Activated CD4-positive, alpha-beta T cell treated with anti-CD3 and anti-CD28 coated beads for 4 hours (primary cell): ENCODE data around the gene MYRF.

ENCODE experiments used
- DNase-seq, 2 donors: peaks; one replicate each; pipeline ENCODE4 v3.0.0-alpha.2; 2020

Gene MYRF

GRCh38 chr11:61719978-61720377 lies 32.5 kb upstream of the MYRF start:
- no peak for DNase-seq

- DNase-seq = no peak
Measured at GRCh38 chr11:61720597-61720996, 31.8 kb upstream of the MYRF start.

GRCh38 chr11:61724437-61724836 lies 28.0 kb upstream of the MYRF start:
- DNase-seq = no peak

DNA sequence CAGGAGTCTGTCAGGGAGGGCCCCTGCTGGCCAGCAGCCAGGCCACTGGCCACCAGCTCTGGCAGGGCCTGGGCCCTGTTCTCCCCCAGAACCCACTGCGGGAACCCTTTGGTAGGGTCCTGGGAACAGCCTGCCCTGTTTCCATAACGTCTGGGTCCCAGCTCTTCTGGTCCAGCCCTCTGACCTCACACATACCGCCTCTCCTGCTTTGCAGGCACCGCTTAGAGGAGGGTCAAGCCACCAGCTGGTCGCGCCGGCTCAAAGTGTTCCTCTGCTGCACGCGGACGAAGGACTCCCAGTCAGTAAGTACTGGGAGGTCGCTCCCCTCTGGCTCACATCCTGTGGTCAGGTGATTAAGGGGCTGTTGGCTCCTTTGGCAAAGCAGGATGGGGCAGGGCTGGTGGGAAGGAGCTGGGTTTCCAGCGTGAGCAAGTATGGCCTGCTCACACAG lies 26.6 kb upstream of the MYRF start:
- no peak for DNase-seq

DNA sequence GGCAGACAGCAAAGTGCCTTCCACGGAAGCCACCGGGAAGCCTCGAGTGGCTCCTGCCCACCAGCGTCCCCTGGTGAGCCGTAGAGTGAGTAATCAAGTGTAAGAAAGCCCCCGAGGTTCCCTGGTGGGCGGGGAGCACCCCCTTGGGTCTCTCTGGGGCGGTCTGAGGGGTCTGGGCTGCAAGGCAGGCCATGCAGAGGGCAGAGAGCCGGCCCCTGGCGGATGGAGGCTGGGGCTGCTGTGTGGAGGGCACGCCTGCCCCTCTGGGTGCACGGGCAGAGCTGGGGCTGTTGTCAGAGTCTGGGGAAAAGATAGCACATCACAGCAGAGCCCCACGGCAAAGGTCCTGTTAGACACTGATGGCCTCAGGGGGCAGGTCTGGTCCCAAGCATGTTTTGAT lies 25.7 kb upstream of the MYRF start:
- no peak for DNase-seq

DNA sequence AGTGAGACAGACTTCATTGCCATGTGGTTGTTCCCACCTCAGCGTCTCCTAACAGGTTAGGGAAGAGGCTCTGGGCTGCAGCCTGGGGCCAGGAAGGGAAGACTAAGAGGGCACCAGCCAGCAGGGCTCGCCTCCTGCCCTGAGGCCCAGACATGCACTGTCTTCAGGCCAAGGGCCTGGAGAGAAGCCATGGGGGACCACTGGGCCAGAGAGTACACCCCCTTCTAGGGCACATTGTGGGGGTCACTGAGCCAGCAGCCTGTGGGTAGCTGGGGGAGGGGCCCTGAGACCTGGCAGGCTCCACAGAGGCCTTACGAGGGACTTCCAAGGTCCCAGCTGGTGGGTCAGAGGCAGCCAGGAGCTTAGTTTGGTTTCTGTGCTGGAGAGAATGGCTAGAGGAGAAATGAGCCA lies 25.0 kb upstream of the MYRF start:
- no peak for DNase-seq

- no peak for DNase-seq
Measured at GRCh38 chr11:61728066-61728939, 24.1 kb upstream of the MYRF start.

- no peak for DNase-seq
Measured at GRCh38 chr11:61728940-61729219, 23.6 kb upstream of the MYRF start.

DNA sequence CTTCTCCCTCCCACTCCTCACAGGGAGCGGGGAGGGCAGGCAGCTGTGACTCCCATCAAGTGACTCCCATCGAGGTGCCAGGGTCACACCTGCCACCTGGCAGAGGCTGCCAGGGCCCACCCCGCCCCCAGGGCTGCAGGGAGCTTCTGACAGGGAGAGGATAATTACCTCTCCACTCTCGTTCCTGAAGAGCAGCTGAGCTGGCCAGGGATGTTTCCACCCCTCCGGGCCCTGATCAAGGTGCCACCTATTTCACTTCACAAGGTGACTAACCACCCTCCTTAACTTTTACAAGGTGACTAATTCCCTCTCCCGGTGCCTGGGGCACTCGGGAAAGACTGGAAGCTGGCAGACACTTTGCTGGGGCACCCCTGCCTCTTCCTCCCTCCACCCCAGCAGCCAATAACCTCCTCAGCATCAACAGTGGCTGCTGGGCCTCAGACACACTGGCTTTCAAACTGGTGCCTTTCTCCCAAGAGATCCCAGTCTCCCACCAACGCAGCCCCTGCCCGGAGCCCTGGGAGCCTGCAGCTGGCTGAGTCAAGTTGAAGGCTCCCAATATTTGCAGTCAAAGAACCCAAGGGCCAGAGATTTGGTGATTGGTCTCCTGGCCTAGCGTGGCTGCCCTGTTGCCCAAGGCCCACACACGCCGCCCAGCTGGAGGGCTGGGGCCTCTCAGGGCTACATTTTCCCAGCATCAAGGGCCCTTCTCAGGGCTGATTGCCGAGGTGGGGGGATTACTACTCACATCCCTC lies 22.0 kb upstream of the MYRF start:
- DNase-seq = no peak

DNA sequence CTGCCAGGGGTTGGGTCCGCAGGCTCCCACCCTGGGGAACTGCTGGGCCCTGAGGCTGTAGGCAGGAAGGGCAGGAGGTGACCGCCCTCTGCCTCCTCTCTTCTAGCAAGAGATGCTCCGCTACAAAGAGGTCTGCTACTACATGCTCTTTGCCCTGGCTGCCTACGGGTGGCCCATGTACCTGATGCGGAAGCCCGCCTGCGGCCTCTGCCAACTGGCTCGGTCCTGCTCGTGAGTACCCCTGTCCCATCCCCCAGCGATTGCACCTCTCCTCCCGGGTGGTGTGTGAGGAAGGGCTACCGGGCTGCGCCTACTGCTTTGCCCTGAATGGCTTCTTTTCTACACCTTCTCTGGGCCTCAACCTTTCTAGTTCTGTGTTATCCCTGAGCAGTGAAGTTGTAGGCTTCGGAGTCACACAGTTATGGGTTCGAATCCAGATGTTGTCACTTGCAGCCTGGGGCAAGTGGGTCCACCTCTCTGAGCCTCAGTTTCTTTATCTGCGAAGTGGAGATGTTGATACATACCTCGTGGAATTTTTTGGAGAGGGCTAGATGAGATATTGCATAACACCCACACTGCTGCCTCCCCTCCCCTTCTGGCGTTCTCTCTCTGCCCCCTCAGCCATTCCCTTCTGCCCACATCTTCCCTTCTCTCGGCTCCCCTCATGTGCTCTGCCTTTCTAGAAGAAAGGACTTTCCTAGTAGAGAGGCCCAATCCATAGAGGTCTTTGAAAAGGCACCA lies 21.1 kb upstream of the MYRF start:
- no peak for DNase-seq

DNA sequence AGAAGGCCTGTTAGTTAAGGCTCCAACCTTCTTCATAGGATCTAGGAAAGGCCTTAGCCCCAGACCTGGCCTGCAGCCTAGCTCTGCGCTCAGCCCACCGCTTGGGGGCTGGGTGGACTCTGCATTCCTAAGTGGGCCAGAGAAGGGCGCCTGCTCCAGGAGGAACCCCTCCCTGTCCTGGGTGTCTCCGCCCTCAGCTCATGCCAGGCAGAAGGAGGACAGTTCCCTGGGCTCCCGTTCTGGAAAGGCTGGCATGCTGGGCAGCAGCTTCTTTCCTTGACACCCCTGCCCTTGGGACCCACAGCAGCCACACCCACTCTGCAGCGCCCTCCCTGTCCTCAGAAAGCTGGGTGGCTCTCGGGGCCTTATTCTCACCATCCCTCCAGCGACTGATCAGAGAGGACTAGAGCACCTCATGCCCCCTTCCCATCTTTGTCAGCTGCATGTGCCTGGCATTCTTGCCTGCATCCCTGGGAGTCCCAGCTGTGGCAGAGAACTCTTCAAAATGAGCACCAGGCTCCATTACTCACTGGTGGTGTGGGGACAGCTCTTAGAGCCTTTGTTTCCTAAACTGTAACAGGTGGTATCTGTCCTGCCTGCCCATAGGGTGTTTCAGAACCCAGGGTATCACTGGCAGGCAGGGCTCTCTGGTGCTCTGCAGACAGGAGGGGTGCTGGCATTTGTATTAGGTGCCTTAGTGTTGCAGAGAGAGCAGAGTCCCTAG lies 20.3 kb upstream of the MYRF start:
- no peak for DNase-seq

DNA sequence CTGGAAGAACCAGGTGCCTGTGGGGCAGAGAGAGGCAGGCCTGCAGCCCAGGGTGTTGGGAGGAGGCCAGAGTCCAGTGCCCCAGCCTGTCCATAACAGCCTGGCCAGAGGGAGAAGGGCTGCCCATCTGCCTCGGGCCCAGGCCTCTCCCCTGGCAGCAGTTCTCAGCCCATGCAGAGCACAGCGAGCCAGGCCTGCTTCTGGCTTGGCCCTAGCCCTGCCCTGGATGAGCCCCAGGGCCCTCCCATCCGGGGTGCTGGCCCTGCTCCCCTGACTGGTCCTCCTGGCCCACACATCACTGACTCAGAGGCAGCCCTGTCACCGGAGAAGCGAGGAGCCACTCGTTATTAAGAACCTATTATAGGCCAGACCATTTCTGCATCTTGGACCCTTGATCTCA lies 19.7 kb upstream of the MYRF start:
- no peak for DNase-seq

- DNase-seq = peak; percentile 81 to 82
Measured at GRCh38 chr11:61733120-61733978, 19.1 kb upstream of the MYRF start.

- no peak for DNase-seq
Measured at GRCh38 chr11:61734767-61735166, 17.7 kb upstream of the MYRF start.

DNA sequence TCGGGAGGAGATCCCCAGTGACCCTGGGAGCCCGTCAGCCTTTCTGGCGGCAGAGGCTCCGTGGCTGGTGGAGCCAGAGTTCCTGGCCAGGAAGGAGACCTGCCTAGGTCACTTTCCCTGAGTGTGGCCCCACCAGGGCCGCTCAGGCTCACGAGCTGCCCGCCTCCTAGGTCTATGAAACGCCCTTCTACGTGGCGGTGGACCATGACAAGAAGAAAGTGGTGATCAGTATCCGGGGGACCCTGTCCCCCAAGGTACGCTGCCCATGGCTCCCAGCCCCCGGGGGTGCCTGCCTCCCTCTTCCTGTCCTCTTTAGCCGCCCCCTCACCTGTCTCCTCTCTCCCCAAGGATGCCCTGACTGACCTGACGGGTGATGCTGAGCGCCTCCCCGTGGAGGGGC lies 17.0 kb upstream of the MYRF start:
- no peak for DNase-seq

- no peak for DNase-seq
Measured at GRCh38 chr11:61736310-61736709, 16.1 kb upstream of the MYRF start.

DNA sequence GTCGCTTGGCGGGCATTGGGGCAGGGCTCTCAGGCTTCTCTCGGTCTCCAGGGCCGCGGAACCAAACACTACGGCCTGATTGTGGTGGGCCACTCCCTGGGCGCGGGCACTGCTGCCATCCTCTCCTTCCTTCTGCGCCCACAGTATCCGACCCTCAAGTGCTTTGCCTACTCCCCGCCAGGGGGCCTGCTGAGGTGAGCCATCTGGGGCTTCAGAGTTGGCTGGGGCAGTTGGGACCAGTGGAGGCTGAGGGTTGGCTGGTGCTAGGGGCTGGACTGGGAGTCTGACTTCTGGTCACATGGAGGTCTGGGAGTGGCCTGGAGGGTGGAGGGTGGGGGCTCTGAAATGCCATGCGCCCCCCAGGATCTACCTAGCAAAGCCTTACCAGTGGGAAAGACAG lies 15.3 kb upstream of the MYRF start:
- DNase-seq = no peak

DNA sequence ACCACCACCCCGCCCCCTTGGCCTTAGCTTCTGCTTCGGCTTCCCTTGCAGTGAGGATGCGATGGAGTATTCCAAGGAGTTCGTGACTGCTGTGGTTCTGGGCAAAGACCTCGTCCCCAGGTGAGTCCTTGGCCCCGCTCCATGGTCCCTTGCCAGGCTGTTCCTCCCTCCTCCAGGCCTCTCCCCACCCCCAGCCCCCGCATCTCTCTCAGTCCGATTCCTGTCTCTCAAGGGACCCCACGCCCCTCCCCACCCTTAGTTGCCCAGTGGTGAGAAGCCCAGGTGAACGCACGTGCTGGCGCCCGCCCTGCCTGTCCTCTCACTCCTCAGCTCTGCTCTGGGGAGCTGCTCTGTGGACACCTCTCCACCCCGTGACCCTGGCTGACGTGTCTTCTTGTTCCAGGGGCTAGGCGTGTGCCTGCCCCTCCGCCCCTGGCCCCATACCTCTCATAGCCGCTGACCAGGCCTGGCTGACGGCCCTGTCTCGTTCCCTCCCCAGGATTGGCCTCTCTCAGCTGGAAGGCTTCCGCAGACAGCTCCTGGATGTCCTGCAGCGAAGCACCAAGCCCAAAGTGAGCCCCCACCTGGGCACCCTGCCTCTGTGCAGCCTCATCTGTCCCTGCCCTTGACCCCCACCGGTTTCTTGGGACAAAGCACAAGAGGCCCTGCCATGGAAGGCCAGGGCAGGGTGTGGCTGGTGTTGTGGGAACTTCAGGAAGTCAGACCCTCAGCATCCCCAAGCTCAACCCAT lies 14.6 kb upstream of the MYRF start:
- no peak for DNase-seq

DNA sequence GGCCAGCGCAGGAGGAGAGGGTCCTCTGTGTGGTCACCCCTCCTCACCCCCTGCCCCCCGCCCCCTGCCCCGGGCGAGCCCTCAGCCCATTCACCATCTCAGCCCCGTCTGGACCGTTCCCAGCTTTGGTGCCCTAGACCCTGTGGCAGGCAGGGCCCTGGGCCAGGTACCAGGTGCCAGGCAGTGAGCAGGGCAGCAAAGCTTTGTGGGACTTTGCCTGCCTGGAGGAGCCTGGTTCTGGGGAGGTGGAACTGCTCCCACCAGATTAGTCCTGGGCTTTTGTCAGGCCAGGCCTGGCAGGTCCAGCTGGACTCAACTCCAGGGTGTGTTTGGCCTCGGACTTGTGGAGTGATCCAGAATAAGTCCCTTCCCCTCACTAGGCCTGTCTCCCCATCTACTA lies 13.7 kb upstream of the MYRF start:
- no peak for DNase-seq

- no peak for DNase-seq
Measured at GRCh38 chr11:61739413-61739812, 13.0 kb upstream of the MYRF start.

- DNase-seq = no peak
Measured at GRCh38 chr11:61739966-61740365, 12.5 kb upstream of the MYRF start.
